ENCODE measurements around the gene MAP7D1.

GRCh38 chr1:36177589-36178431, 21.9 kb downstream of the MAP7D1 start:
- TF ChIP-seq MAX (IDR thresholded peaks at IDR 0.05; ENCODE audit: low read depth, low read length) (no peak), CTCF (IDR thresholded peaks at IDR 0.05; ENCODE audit: low read depth, low read length) (no peak), POLR2A (IDR thresholded peaks at IDR 0.05; ENCODE audit: extremely low read depth, insufficient read length) (no peak), MYC (IDR thresholded peaks at IDR 0.05; ENCODE audit: low read depth, low read length) (no peak)
